DND-41 (cell line): Measurements from ENCODE around the gene OMP.

Source experiments
- ATAC-seq: fragments of 200-7000 bp; cut with Tn5 transposase; 3 replicates; pipeline ENCODE4 v1.9.1; 2021; ENCODE audit warnings: low read depth; ENCODE audit not compliant: insufficient read depth
- DNase-seq: peaks from one replicate; pipeline ENCODE4 v3.0.0-alpha.2; 2020
- H2AFZ ChIP-seq: 2 replicates; pipeline ENCODE4 v1.6.0; 2012; ENCODE audit warnings: low read depth, low read length
- H3K27ac ChIP-seq: 2 replicates; pipeline ENCODE4 v1.5.1; 2012; ENCODE audit warnings: low read length, inconsistent platforms
- H3K27me3 ChIP-seq: fragments of 200-600 bp; sonication (generic); 2 replicates; pipeline ENCODE4 v1.6.0; 2012; ENCODE audit warnings: low read length, mild to moderate bottlenecking, inconsistent platforms; ENCODE audit not compliant: insufficient read depth, poor library complexity
- H3K36me3 ChIP-seq: 2 replicates; pipeline ENCODE4 v1.5.1; 2012; ENCODE audit warnings: low read length, inconsistent platforms; ENCODE audit not compliant: insufficient read depth
- H3K4me1 ChIP-seq: 2 replicates; pipeline ENCODE4 v1.5.1; 2012; ENCODE audit warnings: mild to moderate bottlenecking, low read length; ENCODE audit not compliant: insufficient read depth
- H3K4me2 ChIP-seq: 2 replicates; pipeline ENCODE4 v1.6.0; 2012; ENCODE audit warnings: mild to moderate bottlenecking, moderate library complexity, low read length, inconsistent platforms; ENCODE audit not compliant: insufficient read depth
- H3K4me3 ChIP-seq, 2 experiments: fragments of 200-600 bp in 1 of 2; shearing (Covaris generic) in 1 of 2; 2 replicates each; pipeline ENCODE4 v1.5.1; 2012 to 2016; ENCODE audit warnings: inconsistent platforms in 2 of 2, low read length in 2 of 2, mild to moderate bottlenecking in 2 of 2, low read depth in 1 of 2, moderate library complexity in 1 of 2
- H3K79me2 ChIP-seq: 2 replicates; pipeline ENCODE4 v1.6.0; 2012; ENCODE audit warnings: low read length, inconsistent platforms; ENCODE audit not compliant: insufficient read depth
- H3K9ac ChIP-seq: 2 replicates; pipeline ENCODE4 v1.6.0; 2012; ENCODE audit warnings: low read depth, mild to moderate bottlenecking, inconsistent platforms, low read length, moderate library complexity
- H3K9me3 ChIP-seq: 2 replicates; pipeline ENCODE4 v1.5.1; 2012; ENCODE audit warnings: low read length, moderate library complexity, mild to moderate bottlenecking, inconsistent platforms; ENCODE audit not compliant: insufficient read depth, severe bottlenecking
- H4K20me1 ChIP-seq: 2 replicates; pipeline ENCODE4 v1.6.0; 2012; ENCODE audit warnings: low read length; ENCODE audit not compliant: insufficient read depth
- EZH2 ChIP-seq: IDR thresholded peaks from 3 replicates; pipeline ENCODE4 v1.6.1; 2012; ENCODE audit warnings: borderline replicate concordance, low read depth, mild to moderate bottlenecking, moderate library complexity, low read length, inconsistent platforms; ENCODE audit not compliant: severe bottlenecking
- TF ChIP-seq, protein P1 (sequence below): IDR thresholded peaks from 2 replicates; pipeline ENCODE4 v1.5.1; 2012; ENCODE audit warnings: borderline replicate concordance, low read length, moderate library complexity, mild to moderate bottlenecking; ENCODE audit not compliant: poor library complexity, severe bottlenecking; ENCODE audit errors: extremely low read depth

OMP gene

DNA sequence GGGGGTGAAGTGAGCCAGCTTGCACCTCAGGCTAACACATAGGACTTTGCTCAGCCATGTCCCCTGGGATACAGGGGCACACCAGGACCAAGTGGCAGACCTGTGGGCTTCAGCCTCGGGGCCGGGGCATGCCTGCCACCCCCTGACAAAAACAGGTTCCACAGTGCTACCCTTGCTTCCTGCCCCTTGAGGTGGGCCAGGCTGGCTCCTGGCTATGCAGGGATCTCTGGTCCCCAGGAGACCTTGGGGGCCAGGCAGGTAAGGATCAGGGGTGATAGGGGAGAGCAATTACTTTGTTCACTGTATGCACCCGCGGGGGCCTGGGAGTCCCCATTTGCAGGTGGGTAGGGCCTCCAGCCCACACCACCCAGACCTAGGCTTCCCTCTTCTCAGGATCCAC is 23.1 kb downstream of the OMP start:
- Histone ChIP-seq H4K20me1 (no peaks in the 10 kb centered on the region), H3K9ac (no peak overlapping the region), H2AFZ (no peak overlapping the region), H3K4me2 (no peak overlapping the region), H3K36me3 (no peaks in the 10 kb centered on the region; the same call in 1 of the 2 replicates), H3K9me3 (no peaks in the 10 kb centered on the region), H3K27ac (no peak overlapping the region), H3K4me1 (peaks cover 7% of the 10 kb centered on the region), H3K27me3 (no peaks in the 10 kb centered on the region), H3K4me3 (no peak overlapping the region), H3K79me2 (no peaks in the 10 kb centered on the region)
- TF ChIP-seq, protein P1, sequence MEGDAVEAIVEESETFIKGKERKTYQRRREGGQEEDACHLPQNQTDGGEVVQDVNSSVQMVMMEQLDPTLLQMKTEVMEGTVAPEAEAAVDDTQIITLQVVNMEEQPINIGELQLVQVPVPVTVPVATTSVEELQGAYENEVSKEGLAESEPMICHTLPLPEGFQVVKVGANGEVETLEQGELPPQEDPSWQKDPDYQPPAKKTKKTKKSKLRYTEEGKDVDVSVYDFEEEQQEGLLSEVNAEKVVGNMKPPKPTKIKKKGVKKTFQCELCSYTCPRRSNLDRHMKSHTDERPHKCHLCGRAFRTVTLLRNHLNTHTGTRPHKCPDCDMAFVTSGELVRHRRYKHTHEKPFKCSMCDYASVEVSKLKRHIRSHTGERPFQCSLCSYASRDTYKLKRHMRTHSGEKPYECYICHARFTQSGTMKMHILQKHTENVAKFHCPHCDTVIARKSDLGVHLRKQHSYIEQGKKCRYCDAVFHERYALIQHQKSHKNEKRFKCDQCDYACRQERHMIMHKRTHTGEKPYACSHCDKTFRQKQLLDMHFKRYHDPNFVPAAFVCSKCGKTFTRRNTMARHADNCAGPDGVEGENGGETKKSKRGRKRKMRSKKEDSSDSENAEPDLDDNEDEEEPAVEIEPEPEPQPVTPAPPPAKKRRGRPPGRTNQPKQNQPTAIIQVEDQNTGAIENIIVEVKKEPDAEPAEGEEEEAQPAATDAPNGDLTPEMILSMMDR = no peak
- no peak for TF ChIP-seq EZH2
- DNase-seq = no peak
- no peak for ATAC-seq

DNA sequence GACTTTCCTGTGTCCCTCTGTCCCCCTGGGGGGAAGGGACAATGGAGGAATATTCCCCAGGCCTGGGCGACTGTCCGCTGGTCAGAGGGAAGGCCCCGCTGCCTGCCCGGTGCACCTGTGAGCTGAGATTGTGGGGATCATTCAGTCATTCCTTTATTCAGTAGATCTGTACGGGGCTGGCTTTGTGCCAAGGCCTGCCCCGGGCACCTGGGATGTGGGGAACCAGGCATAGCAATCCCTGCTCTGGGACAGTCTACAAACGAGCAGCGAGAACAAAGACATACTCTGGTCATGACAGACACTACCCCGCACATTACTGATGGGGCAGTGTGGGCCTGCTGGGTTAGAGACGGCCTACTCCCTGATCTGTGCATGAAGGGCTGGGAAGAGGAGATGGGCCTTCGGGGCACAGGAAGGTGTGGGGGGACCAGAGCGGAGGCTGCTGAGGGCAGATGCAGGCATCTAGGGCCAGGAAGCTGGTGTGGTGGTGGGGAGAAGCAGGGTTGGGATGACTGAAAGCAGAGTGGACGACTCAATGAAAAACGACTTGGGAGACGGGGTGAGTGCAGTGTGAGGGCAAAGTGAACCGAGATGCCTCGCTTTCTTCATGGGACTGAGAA is 23.6 kb downstream of the OMP start:
- H3K27ac ChIP-seq = no peak overlapping the region
- H3K4me3 ChIP-seq = no peak overlapping the region
- no peaks in the 10 kb centered on the region for H4K20me1 ChIP-seq
- no peak for ATAC-seq
- H3K9ac ChIP-seq = no peak overlapping the region
- TF ChIP-seq, protein P1 = no peak
- no peak for TF ChIP-seq EZH2
- no peaks in the 10 kb centered on the region for H3K36me3 ChIP-seq
- H3K79me2 ChIP-seq = no peaks in the 10 kb centered on the region
- H3K27me3 ChIP-seq = no peaks in the 10 kb centered on the region
- no peaks in the 10 kb centered on the region for H3K9me3 ChIP-seq
- no peak overlapping the region for H2AFZ ChIP-seq
- no peak for DNase-seq
- H3K4me2 ChIP-seq = no peak overlapping the region
- H3K4me1 ChIP-seq = peaks cover under 1% of the 10 kb centered on the region

DNA sequence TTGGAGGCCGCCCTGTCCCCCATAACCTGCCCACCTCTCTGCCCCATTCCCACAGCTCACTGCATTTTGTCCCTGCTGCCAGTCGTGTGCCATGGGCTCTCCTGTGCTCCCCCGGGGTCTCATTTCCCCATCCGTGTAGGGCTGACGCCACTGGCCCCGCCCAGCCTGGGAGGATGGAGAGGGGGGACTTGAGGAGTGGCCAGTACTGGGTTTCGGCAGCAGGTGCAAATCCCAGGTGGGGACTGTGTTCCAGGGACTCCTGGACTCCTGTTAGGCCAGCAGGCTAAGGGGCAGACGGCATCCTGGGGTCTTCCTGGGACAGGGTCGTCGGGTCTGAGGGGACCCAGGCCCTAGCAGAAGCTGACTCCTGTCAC is 24.2 kb downstream of the OMP start:
- no peaks in the 10 kb centered on the region for H3K4me1 ChIP-seq
- H3K27ac ChIP-seq = no peak overlapping the region
- H3K9me3 ChIP-seq = no peaks in the 10 kb centered on the region
- DNase-seq = no peak
- TF ChIP-seq, protein P1 = no peak
- H3K4me3 ChIP-seq = no peak overlapping the region
- H3K4me2 ChIP-seq = no peak overlapping the region
- H3K27me3 ChIP-seq = no peaks in the 10 kb centered on the region
- no peaks in the 10 kb centered on the region for H4K20me1 ChIP-seq
- no peaks in the 10 kb centered on the region for H3K79me2 ChIP-seq
- no peak for ATAC-seq
- no peaks in the 10 kb centered on the region for H3K36me3 ChIP-seq
- H2AFZ ChIP-seq = no peak overlapping the region
- no peak overlapping the region for H3K9ac ChIP-seq
